Esophagus squamous epithelium (tissue), 4 donors: Measurements from ENCODE around the gene LDHAL6B.

Experiments used
- POLR2A ChIP-seq, 4 donors: fragments of 450-650 bp; IDR thresholded peaks; one replicate each; pipeline ENCODE4 v1.6.1; 2017; ENCODE audit warnings: antibody characterized with exemption in 4 of 4, mild to moderate bottlenecking in 4 of 4, moderate library complexity in 3 of 4
- TF ChIP-seq, protein P1 (sequence below), 6 experiments: fragments of 450-650 bp in 4 of 6; fragments of 200-600 bp in 2 of 6; sonication (generic) in 2 of 6; IDR thresholded peaks; one replicate each; pipeline ENCODE4 v1.5.1; 2016 to 2019; ENCODE audit warnings: antibody characterized with exemption in 6 of 6, mild to moderate bottlenecking in 4 of 6, moderate library complexity in 4 of 6

DNA sequence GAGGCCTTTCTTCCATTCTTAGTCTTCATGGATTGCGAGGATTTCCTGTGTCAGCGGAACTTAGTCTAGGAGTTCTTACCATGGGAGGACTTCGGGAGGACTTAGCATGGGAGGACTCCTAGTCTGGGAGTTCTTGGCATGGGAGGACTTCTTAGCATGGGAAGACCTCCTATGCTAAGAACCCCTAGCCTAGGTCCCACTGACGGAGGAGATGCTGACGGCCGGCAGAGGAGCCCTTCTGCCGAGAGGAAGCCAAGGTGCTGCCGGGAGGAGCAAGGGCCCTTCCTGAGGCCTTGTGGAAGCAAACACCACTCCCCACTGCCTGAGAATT lies 35.6 kb upstream of the LDHAL6B start:
- TF ChIP-seq, protein P1, sequence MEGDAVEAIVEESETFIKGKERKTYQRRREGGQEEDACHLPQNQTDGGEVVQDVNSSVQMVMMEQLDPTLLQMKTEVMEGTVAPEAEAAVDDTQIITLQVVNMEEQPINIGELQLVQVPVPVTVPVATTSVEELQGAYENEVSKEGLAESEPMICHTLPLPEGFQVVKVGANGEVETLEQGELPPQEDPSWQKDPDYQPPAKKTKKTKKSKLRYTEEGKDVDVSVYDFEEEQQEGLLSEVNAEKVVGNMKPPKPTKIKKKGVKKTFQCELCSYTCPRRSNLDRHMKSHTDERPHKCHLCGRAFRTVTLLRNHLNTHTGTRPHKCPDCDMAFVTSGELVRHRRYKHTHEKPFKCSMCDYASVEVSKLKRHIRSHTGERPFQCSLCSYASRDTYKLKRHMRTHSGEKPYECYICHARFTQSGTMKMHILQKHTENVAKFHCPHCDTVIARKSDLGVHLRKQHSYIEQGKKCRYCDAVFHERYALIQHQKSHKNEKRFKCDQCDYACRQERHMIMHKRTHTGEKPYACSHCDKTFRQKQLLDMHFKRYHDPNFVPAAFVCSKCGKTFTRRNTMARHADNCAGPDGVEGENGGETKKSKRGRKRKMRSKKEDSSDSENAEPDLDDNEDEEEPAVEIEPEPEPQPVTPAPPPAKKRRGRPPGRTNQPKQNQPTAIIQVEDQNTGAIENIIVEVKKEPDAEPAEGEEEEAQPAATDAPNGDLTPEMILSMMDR (IDR thresholded peaks at IDR 0.05): no peak
- no peak for TF ChIP-seq POLR2A (IDR thresholded peaks at IDR 0.05)
